Neural cell (in vitro differentiated cells): ENCODE results near the gene VANGL1.

Experiments
- CTCF ChIP-seq: fragments of 450-650 bp; IDR thresholded peaks from 2 replicates; pipeline ENCODE4 v1.5.1; 2014; ENCODE audit warnings: antibody characterized with exemption, mild to moderate bottlenecking, moderate library complexity; ENCODE audit not compliant: poor library complexity, severe bottlenecking
- EZH2 ChIP-seq: fragments of 200-600, 300-800 bp; shearing (Covaris generic), sonication (generic); IDR thresholded peaks from 2 replicates; pipeline ENCODE4 v1.6.1; 2014; ENCODE audit warnings: antibody characterized with exemption, low read length, borderline replicate concordance, mild to moderate bottlenecking; ENCODE audit not compliant: insufficient read depth, poor library complexity, severe bottlenecking

- no peak for TF ChIP-seq EZH2
- no peak for TF ChIP-seq CTCF
Observed at GRCh38 chr1:115651391-115651790, 9.6 kb downstream of the VANGL1 start.
